ENCODE data around the gene HACL1. TPM values are rescaled to one million over a fixed set of nuclear protein-coding genes. Genes with fewer than 3 reads are reported as not detected.

The HACL1 gene
- total and polyA plus RNA-seq, 2 donors (not counting 3 experiments of a cell fraction or from before 2014, with no cell fraction given) = 16.5 to 27.4 TPM

DNA sequence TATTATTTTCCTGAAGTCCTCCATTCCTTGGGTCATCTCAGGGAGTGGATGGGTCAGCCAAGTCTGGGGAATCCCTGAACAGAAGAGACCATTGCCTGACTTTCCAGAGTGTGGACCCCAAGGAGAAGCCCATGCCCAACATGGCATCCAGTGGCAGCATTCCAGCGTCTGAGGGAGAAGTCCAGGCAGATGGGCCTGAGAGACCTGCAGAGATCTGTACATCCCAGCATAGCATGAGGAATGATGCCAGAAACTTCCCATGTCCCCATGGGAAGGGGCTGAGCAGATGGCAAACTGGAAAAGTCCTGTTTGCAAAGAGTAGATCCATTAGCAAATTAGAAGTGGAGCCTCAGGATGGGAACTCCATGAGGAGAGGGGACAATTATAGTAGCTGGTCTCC, 62.3 kb downstream of the HACL1 start:
- H3K9me3 ChIP-seq (replicated peaks; ENCODE audit: control insufficient read depth, insufficient read depth, low read length) = no peaks in the 10 kb centered on the region
- no TSS peak for BruUV-seq (replicated peaks)
- ChIA-PET CTCF (no interaction called here), POLR2A (no interaction called here)
- no peak overlapping the region for H3K27ac ChIP-seq (ENCODE audit: insufficient read depth, low read depth, low read length)
- no peak overlapping the region for H3K4me2 ChIP-seq (ENCODE audit: insufficient read depth, low read length)
- H3K79me2 ChIP-seq (ENCODE audit: control insufficient read depth, insufficient read depth, low read length) = no peaks in the 10 kb centered on the region
- no peaks in the 10 kb centered on the region for H3K27me3 ChIP-seq (ENCODE audit: control insufficient read depth in 2 of 2, insufficient read depth in 2 of 2, low read length in 2 of 2)
- intact Hi-C loops (cut with micrococcal nuclease) = no loop called here
- no peaks in the 10 kb centered on the region for H4K20me1 ChIP-seq (replicated peaks; ENCODE audit: control insufficient read depth, extremely low read depth, insufficient read depth, low read length)
- no peak overlapping the region for H3K9ac ChIP-seq (replicated peaks; ENCODE audit: extremely low read depth, insufficient read depth, low read length)
- DNase-seq (ENCODE audit: low read depth, low spot score) = no peak
- TF ChIP-seq POLR2AphosphoS5 (IDR thresholded peaks at IDR 0.05; ENCODE audit: insufficient read depth, low read depth, low read length) (no peak), EZH2 (IDR thresholded peaks at IDR 0.05; ENCODE audit: borderline replicate concordance, low read depth, low read length, severe bottlenecking) (no peak), CTCF (IDR thresholded peaks at IDR 0.05; ENCODE audit: extremely low read depth in 1 of 2, insufficient read depth in 1 of 2, low read depth in 1 of 2, low read length in 2 of 2) (no peak), GATA2 (IDR thresholded peaks at IDR 0.05; ENCODE audit: insufficient read depth, insufficient read length, low read depth, low read length) (no peak), POLR2A (IDR thresholded peaks at IDR 0.05; ENCODE audit: low read depth, low read length) (no peak), JUN (IDR thresholded peaks at IDR 0.05; ENCODE audit: borderline replicate concordance, insufficient read depth, insufficient read length, low read depth) (no peak), MAX (IDR thresholded peaks at IDR 0.05; ENCODE audit: insufficient read depth, insufficient read length) (no peak), MYC (IDR thresholded peaks at IDR 0.05; ENCODE audit: low read depth, low read length) (no peak), FOS (IDR thresholded peaks at IDR 0.05; ENCODE audit: borderline replicate concordance, insufficient read depth, low read length) (no peak)
- H3K9me1 ChIP-seq (replicated peaks; ENCODE audit: control insufficient read depth, extremely low read depth, insufficient read depth, low read length) = no peaks in the 10 kb centered on the region
- H3K4me3 ChIP-seq (replicated peaks in 1 of 3; ENCODE audit: insufficient read depth in 1 of 3, low read depth in 1 of 3, low read length in 3 of 3) = no peak overlapping the region
- no peak overlapping the region for H2AFZ ChIP-seq (ENCODE audit: low read depth, low read length)
- H3K4me1 ChIP-seq (ENCODE audit: control insufficient read depth, extremely low read depth, insufficient read depth, low read length) = no peaks in the 10 kb centered on the region
- FAIRE-seq = no peak
- no peaks in the 10 kb centered on the region for H3K36me3 ChIP-seq (ENCODE audit: control insufficient read depth in 2 of 2, extremely low read depth in 1 of 2, insufficient read depth in 2 of 2, low read length in 2 of 2)
- dilution Hi-C loops (cut with MboI; ENCODE audit: extremely low pct_ligation_motif_present, low sequenced_read_pairs) = no loop called here
